K562 (cell line): ENCODE measurements around the gene HNRNPA3. TPM values are rescaled to one million over a fixed set of nuclear protein-coding genes. Genes with fewer than 3 reads are reported as not detected.

Source experiments
- ATAC-seq: fragments of 200-7000 bp; cut with Tn5 transposase; 3 replicates; pipeline ENCODE4 v1.9.1; 2020; ENCODE audit warnings: moderate library complexity
- BruUV-seq: library from RNA; stranded (reverse); fragments of 400-500 nt; replicated peaks from 2 replicates; lab custom pipeline; 2021; lab: Mats Ljungman, UMichigan
- CTCF ChIA-PET: fragments of 300-600 bp; formaldehyde crosslinking; extraction: SDS; loops from one replicate; lab custom pipeline; 2021; ENCODE audit warnings: low intra/inter-chr PET ratio; lab: Yijun Ruan, JAX
- POLR2A ChIA-PET: fragments of 300-600, 350-650 bp; sonication (Branson Sonifier 250); formaldehyde crosslinking; extraction: SDS; loops from one replicate; lab custom pipeline; 2021; ENCODE audit warnings: antibody characterized with exemption, inconsistent platforms; lab: Yijun Ruan, JAX
- DNase-seq, 4 experiments: peaks; one replicate each; pipeline versions ENCODE4 v3.0.0 to v3.0.0-alpha.2; 2011 to 2018; ENCODE audit warnings: low spot score in 3 of 4, mixed read lengths in 3 of 4; ENCODE audit errors: extremely low read depth in 1 of 4
- FAIRE-seq: peaks from 2 replicates; lab custom pipeline; 2011; peaks lifted over from hg19 to GRCh38; lab: Jason Lieb, UNC
- H2AFZ ChIP-seq: 2 replicates; pipeline ENCODE4 v1.6.0; 2011; ENCODE audit warnings: low read depth, low read length, control low read depth, inconsistent platforms
- H3K27ac ChIP-seq: fragments of 200-600 bp; 3 replicates; pipeline ENCODE4 v1.8.0; 2011; ENCODE audit warnings: low read depth, mild to moderate bottlenecking, control low read depth, inconsistent platforms, low read length, moderate library complexity, mixed read lengths; ENCODE audit errors: extremely low read depth
- H3K27me3 ChIP-seq, 2 experiments: fragments of 300-600 bp in 1 of 2; 2 replicates in 1 of 2; 3 replicates in 1 of 2; pipeline versions ENCODE4 v1.6.0 to v1.8.0; 2011; ENCODE audit warnings: inconsistent platforms in 2 of 2, low read length in 2 of 2, mild to moderate bottlenecking in 1 of 2, mixed read lengths in 1 of 2, moderate library complexity in 1 of 2; ENCODE audit not compliant: control insufficient read depth in 2 of 2, insufficient read depth in 2 of 2
- H3K36me3 ChIP-seq: fragments of 300-600 bp; 3 replicates; pipeline ENCODE4 v1.8.0; 2011; ENCODE audit warnings: mild to moderate bottlenecking, low read length, inconsistent platforms; ENCODE audit not compliant: control insufficient read depth, insufficient read depth
- H3K4me1 ChIP-seq, 2 experiments: fragments of 200-600 bp in 1 of 2; replicated peaks in 1 of 2; 2 replicates in 1 of 2; 3 replicates in 1 of 2; pipeline versions ENCODE4 v1.5.1 to v1.8.0; 2011; ENCODE audit warnings: inconsistent platforms in 2 of 2, low read length in 2 of 2, mild to moderate bottlenecking in 1 of 2, mixed read lengths in 1 of 2, moderate library complexity in 1 of 2; ENCODE audit not compliant: control insufficient read depth in 2 of 2, insufficient read depth in 2 of 2
- H3K4me2 ChIP-seq: 2 replicates; pipeline ENCODE4 v1.6.1; 2011; ENCODE audit warnings: low read length, control low read depth, inconsistent platforms, mixed read lengths; ENCODE audit not compliant: insufficient read depth
- H3K4me3 ChIP-seq: fragments of 200-600 bp; sonication (generic), shearing (Covaris generic); 2 replicates; pipeline ENCODE4 v1.5.1; 2016; ENCODE audit warnings: control low read depth, inconsistent platforms
- H3K79me2 ChIP-seq: fragments of 200-600 bp; 3 replicates; pipeline ENCODE4 v1.8.0; 2011; ENCODE audit warnings: low read length, inconsistent platforms; ENCODE audit not compliant: control insufficient read depth, insufficient read depth
- H3K9ac ChIP-seq, 2 experiments: 2 replicates each; pipeline versions ENCODE4 v1.6.0 to v1.6.1; 2011; ENCODE audit warnings: low read depth in 2 of 2, low read length in 2 of 2, control low read depth in 1 of 2, inconsistent platforms in 1 of 2, mild to moderate bottlenecking in 1 of 2, mixed read lengths in 1 of 2; ENCODE audit not compliant: insufficient read depth in 1 of 2
- H3K9me1 ChIP-seq: one replicate; pipeline ENCODE4 v1.6.0; 2011; ENCODE audit warnings: inconsistent platforms, mild to moderate bottlenecking, low read length, moderate library complexity; ENCODE audit not compliant: control insufficient read depth, insufficient read depth
- H3K9me3 ChIP-seq: replicated peaks from 2 replicates; pipeline ENCODE4 v1.5.1; 2011; ENCODE audit warnings: low read depth, low read length, inconsistent platforms; ENCODE audit not compliant: control insufficient read depth, insufficient read depth
- H4K20me1 ChIP-seq: replicated peaks from 2 replicates; pipeline ENCODE4 v1.6.1; 2011; ENCODE audit warnings: low read length, inconsistent platforms, mixed read lengths; ENCODE audit not compliant: control insufficient read depth, insufficient read depth
- CEBPG ChIP-seq, 3 experiments: fragments of 200-800 bp in 1 of 3; sonication (Bioruptor generic) in 1 of 3; sonication (generic) in 1 of 3; formaldehyde crosslinking in 1 of 3; IDR thresholded peaks in 2 of 3; conservative IDR thresholded peaks in 1 of 3; 2 replicates each; pipeline versions ENCODE4 v1.6.1 to v1.8.0; 2016 to 2022; ENCODE audit warnings: missing compliant biosample characterization in 2 of 3, missing genetic modification characterization in 2 of 3, mild to moderate bottlenecking in 1 of 3, missing genetic modification reagents in 1 of 3
- EHMT2 ChIP-seq: fragments of 450-650 bp; IDR thresholded peaks from 2 replicates; pipeline ENCODE4 v1.6.1; 2018; ENCODE audit warnings: antibody characterized with exemption
- ESRRB ChIP-seq: fragments of 250-450 bp; sonication (Bioruptor Pico); IDR thresholded peaks from 2 replicates; pipeline ENCODE4 v1.5.0; 2020; ENCODE audit warnings: mild to moderate bottlenecking, moderate library complexity, borderline replicate concordance
- FUS ChIP-seq: fragments of 200-400 bp; formaldehyde crosslinking; optimal IDR thresholded peaks from 2 replicates; pipeline ENCODE3; 2017; ENCODE audit warnings: low read depth, low read length
- NFRKB ChIP-seq: fragments of 450-650 bp; IDR thresholded peaks from 2 replicates; pipeline ENCODE4 v1.6.1; 2016; ENCODE audit warnings: low read depth
- PTBP1 ChIP-seq: fragments of 200-400 bp; formaldehyde crosslinking; IDR thresholded peaks from 2 replicates; pipeline ENCODE4 v1.6.1; 2017; ENCODE audit warnings: low read depth, low read length
- RBM25 ChIP-seq: fragments of 200-400 bp; formaldehyde crosslinking; IDR thresholded peaks from 2 replicates; pipeline ENCODE4 v1.6.1; 2018; ENCODE audit warnings: low read length, low read depth, moderate library complexity; ENCODE audit not compliant: severe bottlenecking
- SAP30 ChIP-seq: fragments of 200-600 bp; sonication (generic); IDR thresholded peaks from 2 replicates; pipeline ENCODE4 v1.6.1; 2012; ENCODE audit warnings: borderline replicate concordance, low read depth, mild to moderate bottlenecking, moderate library complexity, low read length, control low read depth, inconsistent platforms; ENCODE audit not compliant: insufficient read depth, poor library complexity, severe bottlenecking
- SNIP1 ChIP-seq: fragments of 450-650 bp; IDR thresholded peaks from 2 replicates; pipeline ENCODE4 v1.7.1; 2017; ENCODE audit warnings: low read depth, mild to moderate bottlenecking
- XRCC4 ChIP-seq: IDR thresholded peaks from one replicate; pipeline ENCODE4 v1.6.1; 2011; ENCODE audit not compliant: insufficient read depth, insufficient read length; ENCODE audit errors: extremely low read depth
- ZBTB8A ChIP-seq: fragments of 450-650 bp; IDR thresholded peaks from 2 replicates; pipeline ENCODE4 v1.6.1; 2018; ENCODE audit warnings: mild to moderate bottlenecking, moderate library complexity; ENCODE audit not compliant: partially characterized antibody
- ZKSCAN1 ChIP-seq: fragments of 150-350 bp; IDR thresholded peaks from 2 replicates; pipeline ENCODE4 v1.6.1; 2016; ENCODE audit warnings: low read depth, low read length
- ZNF57 ChIP-seq: fragments of 450-650 bp; formaldehyde crosslinking; IDR thresholded peaks from 2 replicates; pipeline ENCODE4 v1.4.0; 2020; ENCODE audit warnings: mild to moderate bottlenecking, moderate library complexity
- ZNF707 ChIP-seq: fragments of 250-450 bp; sonication (Bioruptor Pico); conservative IDR thresholded peaks from 2 replicates; pipeline ENCODE4 v1.8.0; 2022; ENCODE audit warnings: inconsistent platforms, mild to moderate bottlenecking, moderate library complexity
- WGBS: fragments of 100-300 bp; shearing (Covaris generic); methylation state at CpG from one replicate; pipeline ENCODE4 v1.1.6; 2016; ENCODE audit warnings: low coverage, mixed read lengths; ENCODE audit not compliant: insufficient coverage; ENCODE audit errors: missing lambda C conversion rate; 5-methylcytosine and 5-hydroxymethylcytosine counted together
- in situ Hi-C: fragments of 300-500 bp; cut with MboI; formaldehyde crosslinking; loops from 4 replicates; pipeline ENCODE4 v1.15.0; 2018; ENCODE audit warnings: inconsistent platforms, mixed read lengths
- intact Hi-C: fragments of 100-400 bp; cut with micrococcal nuclease; formaldehyde crosslinking; loops from 2 replicates; pipeline ENCODE4 v1.14.2; 2022
- polyA plus RNA-seq, 8 experiments: library from polyadenylated mRNA; depleted of rRNA in 4 of 8; stranded (reverse) in 5 of 8; unstranded in 3 of 8; fragments of >200 nt; fragmentation: Nextera tagmentation in 2 of 8; fragmentation: Illumina TruSeq in 1 of 8; extraction: Ambion mirVana in 2 of 8; extraction: Trizol in 1 of 8; gene quantifications; 2 replicates each; pipeline versions ENCODE4 v1.2.1 to v1.2.3, GENCODE V29; 2011 to 2014; ENCODE audit warnings: inconsistent platforms in 1 of 8, missing spikeins in 1 of 8
- total RNA-seq, 7 experiments: library from RNA; depleted of rRNA in 6 of 7; stranded (reverse); fragments of >200 nt in 6 of 7; fragmentation: Illumina TruSeq in 2 of 7; extraction: Trizol in 2 of 7; gene quantifications; 2 replicates each; pipeline versions ENCODE4 v1.2.1 to v1.2.3, GENCODE V29; 2011 to 2021; ENCODE audit warnings: low replicate concordance in 1 of 7

The HNRNPA3 gene
- total and polyA plus RNA-seq, 9 of the 15 experiments (the other 6 are each of a cell fraction or from before 2014, with no cell fraction given): 72.8 to 428 (median 192) TPM

GRCh38 chr2:177180269-177181000 lies 32.2 kb upstream of the HNRNPA3 start:
- H3K9ac ChIP-seq: no peak overlapping the region
- no peak overlapping the region for H3K27ac ChIP-seq
- H3K4me2 ChIP-seq: no peak overlapping the region
- in situ Hi-C loops (no loop called here), intact Hi-C loops (no loop called here)
- ChIA-PET POLR2A (interaction anchor here (0.7 to 0.9 kb wide), 2 partner anchors 10 to 85 kb away, joined by 3 to 4 read pairs; no protein-coding TSS in a partner anchor), CTCF (no interaction called here)
- H3K36me3 ChIP-seq: no peaks in the 10 kb centered on the region
- FAIRE-seq (no peak), DNase-seq (no peak), ATAC-seq (no peak)
- H3K4me3 ChIP-seq: no peak overlapping the region
- no peak overlapping the region for H2AFZ ChIP-seq
- BruUV-seq: no TSS peak
- TF ChIP-seq ZNF57 (CRISPR knock-in tag): no peak
- no peak for TF ChIP-seq PTBP1
- no peak for TF ChIP-seq NFRKB
- no peak for TF ChIP-seq ZNF707 (CRISPR knock-in tag)
- no peak for TF ChIP-seq SNIP1
- no peak for TF ChIP-seq SAP30
- TF ChIP-seq ESRRB (CRISPR knock-in tag): no peak
- no peak for TF ChIP-seq RBM25
- TF ChIP-seq ZBTB8A: no peak
- no peak for TF ChIP-seq FUS
- no peak for TF ChIP-seq ZKSCAN1
- no peak for TF ChIP-seq XRCC4
- TF ChIP-seq CEBPG (CRISPR knock-in tag; IDR thresholded peaks at IDR 0.05): no peak
- TF ChIP-seq CEBPG (tag; conservative IDR thresholded peaks at IDR 0.05 in 1 of 2, IDR thresholded peaks at IDR 0.05 in 1 of 2): no peak
- TF ChIP-seq EHMT2: no peak
- H3K9me3 ChIP-seq: no peaks in the 10 kb centered on the region
- no peaks in the 10 kb centered on the region for H3K9me1 ChIP-seq
- H3K4me1 ChIP-seq: peaks cover 0 to 3% of the 10 kb centered on the region in 2 experiments; a peak in 1 of 5 replicates
- H3K79me2 ChIP-seq: no peaks in the 10 kb centered on the region
- no peaks in the 10 kb centered on the region for H3K27me3 ChIP-seq
- WGBS: 18% methylated on average over 5 of the region's 5 CpGs
- no peaks in the 10 kb centered on the region for H4K20me1 ChIP-seq
